Natural killer cell (primary cell): ENCODE data around the gene TEAD1. TPM values are rescaled to one million over a fixed set of nuclear protein-coding genes. Genes with fewer than 3 reads are reported as not detected.
"Not testable (repeated sequence)": the region's sequence is repeated elsewhere in the genome, so short reads cannot be mapped to it uniquely, and the experiment has no call there.

ENCODE experiments used
- ATAC-seq, 3 donors: fragments of 150-1000 bp in 2 of 3; fragments of 200-7000 bp in 1 of 3; cut with Tn5 transposase; 1 replicate in 1 of 3; 2 replicates in 2 of 3; pipeline ENCODE4 v1.10.0; 2021; ENCODE audit warnings: mild to moderate bottlenecking in 2 of 3, moderate library complexity in 2 of 3
- DNase-seq, 2 donors: peaks; one replicate each; pipeline versions ENCODE4 v3.0.0 to v3.0.0-alpha.2; 2013 to 2021; ENCODE audit warnings: mixed read lengths in 1 of 2
- H3K27ac ChIP-seq: one replicate; pipeline ENCODE4 v1.5.1; 2013; ENCODE audit warnings: mild to moderate bottlenecking, low read length
- H3K27me3 ChIP-seq: one replicate; pipeline ENCODE4 v1.6.1; 2013; ENCODE audit warnings: low read length; ENCODE audit not compliant: control insufficient read depth, insufficient read depth
- H3K36me3 ChIP-seq: one replicate; pipeline ENCODE4 v1.6.1; 2013; ENCODE audit warnings: low read length; ENCODE audit not compliant: control insufficient read depth, insufficient read depth
- H3K4me1 ChIP-seq: one replicate; pipeline ENCODE4 v1.6.1; 2013; ENCODE audit warnings: low read length; ENCODE audit not compliant: control insufficient read depth, insufficient read depth
- H3K4me3 ChIP-seq: one replicate; pipeline ENCODE4 v1.5.1; 2013; ENCODE audit warnings: low read length
- H3K9me3 ChIP-seq: one replicate; pipeline ENCODE4 v1.6.1; 2013; ENCODE audit warnings: low read length; ENCODE audit not compliant: control insufficient read depth, insufficient read depth
- H3K27ac Mint-ChIP-seq, 2 donors: one replicate each; pipeline ENCODE4 v1.8.0; 2022; ENCODE audit warnings: mild to moderate bottlenecking in 2 of 2, mixed read lengths in 2 of 2, moderate library complexity in 1 of 2
- H3K27me3 Mint-ChIP-seq, 2 donors: one replicate each; pipeline ENCODE4 v1.8.0; 2022; ENCODE audit warnings: low read depth in 2 of 2, mixed read lengths in 2 of 2
- H3K36me3 Mint-ChIP-seq: one replicate; pipeline ENCODE4 v1.8.0; 2022; ENCODE audit warnings: mixed read lengths
- H3K4me1 Mint-ChIP-seq, 2 donors: one replicate each; pipeline ENCODE4 v1.8.0; 2022; ENCODE audit warnings: mixed read lengths in 2 of 2
- H3K4me3 Mint-ChIP-seq: one replicate; pipeline ENCODE4 v1.8.0; 2022; ENCODE audit warnings: mild to moderate bottlenecking, moderate library complexity, mixed read lengths
- H3K9me3 Mint-ChIP-seq, 2 donors: one replicate each; pipeline ENCODE4 v1.8.0; 2022; ENCODE audit warnings: mixed read lengths in 2 of 2
- WGBS: methylation state at CpG from one replicate; pipeline ENCODE4 v1.1.7; 2013; ENCODE audit warnings: missing lambda C conversion rate; ENCODE audit not compliant: insufficient coverage; 5-methylcytosine and 5-hydroxymethylcytosine counted together
- intact Hi-C: fragments of 100-400 bp; cut with micrococcal nuclease; formaldehyde crosslinking; loops from one replicate; pipeline ENCODE4 v1.14.2; 2022
- total RNA-seq, 4 donors: library from RNA; stranded (reverse); fragments of 120-200 nt in 1 of 4; gene quantifications; one replicate each; pipeline versions ENCODE4 v1.2.3 to v1.2.4, GENCODE V29; 2013 to 2022
- TF ChIP-seq, protein P1 (sequence below): fragments of 200-600 bp; IDR thresholded peaks from one replicate; pipeline ENCODE4 v1.8.0; 2022; ENCODE audit warnings: antibody characterized with exemption

The TEAD1 gene
- total RNA-seq, 3 donors from 2014 or later (not counting 1 experiment from before 2014, with no cell fraction given), result not detected

DNA sequence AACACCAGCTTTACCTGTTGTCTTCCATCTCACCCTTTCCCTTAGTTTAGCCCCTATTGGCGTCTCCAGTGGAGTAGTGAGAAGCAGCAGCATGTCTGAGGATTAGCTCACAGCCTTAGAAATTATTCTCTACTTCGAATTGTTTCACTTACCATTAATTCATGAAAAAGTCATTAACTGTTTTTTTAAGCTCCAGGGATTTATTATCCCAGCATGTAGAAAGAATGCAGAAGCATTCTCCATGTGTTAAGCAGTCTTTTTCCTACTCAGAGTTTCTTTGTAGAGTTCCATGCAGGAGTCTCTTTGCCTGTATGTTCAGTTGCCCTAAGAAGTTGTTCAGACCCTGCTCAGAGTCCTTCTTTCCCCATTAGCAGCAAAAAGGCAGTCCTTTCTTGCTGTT is 197.0 kb downstream of the TEAD1 start:
- no peaks in the 10 kb centered on the region for H3K9me3 ChIP-seq
- intact Hi-C loops, result no loop called here
- Mint-ChIP-seq H3K9me3 (no peaks in the 10 kb centered on the region), H3K36me3 (no peaks in the 10 kb centered on the region), H3K27ac (no peak overlapping the region), H3K4me1 (no peaks in the 10 kb centered on the region), H3K4me3 (no peak overlapping the region), H3K27me3 (peaks cover 9 to 25% of the 10 kb centered on the region in 2 donors)
- H3K36me3 ChIP-seq, result no peaks in the 10 kb centered on the region
- TF ChIP-seq, protein P1, sequence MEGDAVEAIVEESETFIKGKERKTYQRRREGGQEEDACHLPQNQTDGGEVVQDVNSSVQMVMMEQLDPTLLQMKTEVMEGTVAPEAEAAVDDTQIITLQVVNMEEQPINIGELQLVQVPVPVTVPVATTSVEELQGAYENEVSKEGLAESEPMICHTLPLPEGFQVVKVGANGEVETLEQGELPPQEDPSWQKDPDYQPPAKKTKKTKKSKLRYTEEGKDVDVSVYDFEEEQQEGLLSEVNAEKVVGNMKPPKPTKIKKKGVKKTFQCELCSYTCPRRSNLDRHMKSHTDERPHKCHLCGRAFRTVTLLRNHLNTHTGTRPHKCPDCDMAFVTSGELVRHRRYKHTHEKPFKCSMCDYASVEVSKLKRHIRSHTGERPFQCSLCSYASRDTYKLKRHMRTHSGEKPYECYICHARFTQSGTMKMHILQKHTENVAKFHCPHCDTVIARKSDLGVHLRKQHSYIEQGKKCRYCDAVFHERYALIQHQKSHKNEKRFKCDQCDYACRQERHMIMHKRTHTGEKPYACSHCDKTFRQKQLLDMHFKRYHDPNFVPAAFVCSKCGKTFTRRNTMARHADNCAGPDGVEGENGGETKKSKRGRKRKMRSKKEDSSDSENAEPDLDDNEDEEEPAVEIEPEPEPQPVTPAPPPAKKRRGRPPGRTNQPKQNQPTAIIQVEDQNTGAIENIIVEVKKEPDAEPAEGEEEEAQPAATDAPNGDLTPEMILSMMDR, result no peak
- H3K27ac ChIP-seq, result no peak overlapping the region
- ATAC-seq, result no peak
- H3K4me1 ChIP-seq, result no peaks in the 10 kb centered on the region
- H3K4me3 ChIP-seq, result no peak overlapping the region
- WGBS, result 61% methylated on average over 2 of the region's 2 CpGs
- no peaks in the 10 kb centered on the region for H3K27me3 ChIP-seq
- no peak for DNase-seq

DNA sequence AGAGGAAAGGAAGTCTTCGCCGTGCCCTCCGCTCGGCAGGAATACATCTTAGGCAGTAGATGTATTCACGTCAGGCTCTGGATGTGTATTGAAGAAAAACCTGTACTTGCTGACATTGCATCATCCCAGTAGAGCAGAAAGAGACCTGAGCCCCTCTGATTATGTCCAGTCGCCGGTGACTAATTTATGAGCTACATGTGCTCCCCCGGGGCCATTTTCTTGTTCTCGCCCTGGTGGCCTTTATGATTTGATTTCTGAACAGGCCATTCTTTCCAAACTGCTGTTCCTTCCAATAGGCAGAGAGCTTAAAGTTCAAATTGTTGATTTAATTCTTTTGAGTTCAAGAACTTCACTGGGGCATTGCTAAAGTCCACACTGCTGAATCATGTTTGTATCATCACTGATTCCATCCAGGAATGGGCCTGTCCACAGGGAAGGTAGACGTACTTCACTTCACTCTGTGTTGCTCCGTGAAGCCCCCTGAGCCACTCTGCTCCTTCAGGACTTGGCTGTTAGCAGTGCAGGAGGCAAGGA is 197.6 kb downstream of the TEAD1 start:
- Histone ChIP-seq H3K4me1 (no peaks in the 10 kb centered on the region), H3K27ac (no peak overlapping the region), H3K9me3 (no peaks in the 10 kb centered on the region), H3K27me3 (no peaks in the 10 kb centered on the region), H3K4me3 (no peak overlapping the region), H3K36me3 (no peaks in the 10 kb centered on the region)
- DNase-seq (no peak), ATAC-seq (no peak)
- Mint-ChIP-seq H3K9me3 (no peaks in the 10 kb centered on the region), H3K4me1 (no peaks in the 10 kb centered on the region), H3K4me3 (no peak overlapping the region), H3K27ac (no peak overlapping the region), H3K36me3 (no peaks in the 10 kb centered on the region), H3K27me3 (peaks cover 6 to 24% of the 10 kb centered on the region in 2 donors)
- TF ChIP-seq, protein P1, result no peak
- intact Hi-C loops, result no loop called here
- WGBS, result 93% methylated on average over 11 of the region's 11 CpGs

DNA sequence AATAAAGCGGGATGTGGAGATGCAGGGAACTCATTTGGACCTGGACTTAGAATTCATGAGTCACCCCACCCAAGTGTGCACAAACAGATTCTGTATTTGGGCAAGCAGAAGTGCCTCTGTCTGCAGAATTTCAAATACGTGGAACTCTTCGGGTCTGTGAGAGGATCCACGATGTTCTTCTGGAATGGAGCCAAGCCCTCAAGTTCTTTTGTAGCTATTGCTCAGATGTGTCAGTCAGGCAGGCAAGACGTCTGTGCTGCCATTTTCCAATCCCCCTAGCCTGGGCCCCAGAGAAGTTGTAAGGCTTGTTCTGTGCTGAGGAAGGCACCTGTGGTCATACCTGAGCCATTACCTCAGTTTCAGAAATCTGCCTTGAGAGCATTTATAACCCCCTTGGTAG is 202.1 kb downstream of the TEAD1 start:
- 79% methylated on average over 5 of the region's 5 CpGs for WGBS
- Histone ChIP-seq H3K27me3 (no peaks in the 10 kb centered on the region), H3K4me3 (no peak overlapping the region), H3K4me1 (no peaks in the 10 kb centered on the region), H3K27ac (no peak overlapping the region), H3K36me3 (no peaks in the 10 kb centered on the region), H3K9me3 (no peaks in the 10 kb centered on the region)
- no peak for DNase-seq
- H3K27me3 Mint-ChIP-seq, result peaks cover 6 to 25% of the 10 kb centered on the region in 2 donors
- H3K27ac Mint-ChIP-seq, result no peak overlapping the region
- TF ChIP-seq, protein P1, result no peak
- H3K36me3 Mint-ChIP-seq, result no peaks in the 10 kb centered on the region
- no peaks in the 10 kb centered on the region for H3K4me1 Mint-ChIP-seq
- no peak overlapping the region for H3K4me3 Mint-ChIP-seq
- no peaks in the 10 kb centered on the region for H3K9me3 Mint-ChIP-seq
- no peak for ATAC-seq
- intact Hi-C loops, result no loop called here

DNA sequence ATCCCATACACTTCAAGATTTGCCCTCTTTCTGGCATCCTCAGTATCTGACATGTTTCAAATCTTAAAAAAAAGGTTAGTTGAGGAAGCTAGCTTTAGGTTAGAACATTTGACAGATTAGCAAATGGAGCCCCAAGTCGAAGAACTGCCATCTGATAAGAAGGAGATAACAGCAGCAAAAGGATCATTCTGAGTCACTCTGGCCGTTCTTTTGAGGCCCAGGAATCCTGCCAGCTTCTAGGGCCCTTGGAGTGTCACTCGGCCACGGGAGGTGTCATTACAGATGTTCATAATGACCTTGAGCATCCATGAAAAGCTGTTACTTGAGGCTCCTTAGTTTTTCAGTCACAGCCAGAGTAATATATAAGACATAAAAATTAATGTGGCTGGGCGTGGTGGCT is 202.8 kb downstream of the TEAD1 start:
- intact Hi-C loops, result no loop called here
- ATAC-seq, result no peak
- Histone ChIP-seq H3K36me3 (no peaks in the 10 kb centered on the region), H3K4me1 (no peaks in the 10 kb centered on the region), H3K9me3 (no peaks in the 10 kb centered on the region), H3K4me3 (no peak overlapping the region), H3K27me3 (no peaks in the 10 kb centered on the region), H3K27ac (no peak overlapping the region)
- TF ChIP-seq, protein P1, result no peak
- WGBS, result 74% methylated on average over 4 of the region's 5 CpGs
- Mint-ChIP-seq H3K27me3 (peaks cover 6 to 25% of the 10 kb centered on the region in 2 donors), H3K36me3 (no peaks in the 10 kb centered on the region), H3K4me3 (no peak overlapping the region), H3K9me3 (no peaks in the 10 kb centered on the region), H3K4me1 (no peaks in the 10 kb centered on the region), H3K27ac (no peak overlapping the region)
- DNase-seq, result no peak

DNA sequence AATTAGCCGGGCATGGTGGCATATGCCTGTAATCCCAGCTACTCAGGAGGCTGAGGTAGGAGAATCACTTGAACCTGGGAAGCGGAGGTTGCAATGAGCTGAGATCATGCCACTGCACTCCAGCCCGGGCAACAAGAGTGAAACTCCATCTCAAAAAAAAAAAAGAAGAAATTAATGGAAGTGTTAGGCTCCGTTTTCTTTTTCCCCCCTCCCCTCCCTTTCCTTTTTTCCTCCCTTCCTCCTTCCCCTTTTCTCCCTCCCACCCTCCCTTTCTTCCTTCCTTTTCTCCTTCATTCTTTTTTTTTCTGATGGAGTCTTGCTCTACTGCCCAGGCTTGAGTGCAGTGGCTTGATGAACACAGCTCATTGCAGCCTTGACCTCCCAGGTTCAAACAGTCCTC is 203.3 kb downstream of the TEAD1 start:
- H3K4me1 Mint-ChIP-seq, ATAC-seq, H3K27me3 ChIP-seq, DNase-seq, H3K9me3 Mint-ChIP-seq, H3K4me3 Mint-ChIP-seq, H3K9me3 ChIP-seq, H3K27ac ChIP-seq, H3K4me1 ChIP-seq, H3K4me3 ChIP-seq, H3K36me3 ChIP-seq, intact Hi-C loops, H3K27ac Mint-ChIP-seq, H3K36me3 Mint-ChIP-seq: not testable (repeated sequence)
- H3K27me3 Mint-ChIP-seq, result peaks cover 6 to 25% of the 10 kb centered on the region in 2 donors
- 86% methylated on average over 2 of the region's 4 CpGs for WGBS
